ENCODE results near the gene TCHHL1. TPM values are rescaled to one million over a fixed set of nuclear protein-coding genes. Genes with fewer than 3 reads are reported as not detected.

The TCHHL1 gene
- total and polyA plus RNA-seq, 2 of the 13 experiments (the other 11 are each of a cell fraction or from before 2014, with no cell fraction given) = not detected

- peak; percentile 44; the same call in 1 of the 2 replicates for TF ChIP-seq TARDBP (CRISPR knock-in tag; IDR thresholded peaks at IDR 0.05)
- peak; percentile 46 for TF ChIP-seq ASH2L (IDR thresholded peaks at IDR 0.05; ENCODE audit: insufficient read length, low read depth, low read length)
- no peak for TF ChIP-seq HMGA1 (CRISPR knock-in tag; conservative IDR thresholded peaks at IDR 0.05)
- TF ChIP-seq ZNF546 (CRISPR knock-in tag; conservative IDR thresholded peaks at IDR 0.05) = no peak
- TF ChIP-seq, protein P1, sequence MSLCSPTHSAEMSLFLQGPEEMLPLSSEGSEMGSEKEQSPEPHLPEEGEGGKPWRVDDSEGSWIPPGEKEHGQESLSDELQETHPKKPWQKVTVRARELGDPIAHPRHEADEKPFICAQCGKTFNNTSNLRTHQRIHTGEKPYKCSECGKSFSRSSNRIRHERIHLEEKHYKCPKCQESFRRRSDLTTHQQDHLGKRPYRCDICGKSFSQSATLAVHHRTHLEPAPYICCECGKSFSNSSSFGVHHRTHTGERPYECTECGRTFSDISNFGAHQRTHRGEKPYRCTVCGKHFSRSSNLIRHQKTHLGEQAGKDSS (CRISPR knock-in tag; IDR thresholded peaks at IDR 0.05; ENCODE audit: borderline replicate concordance, low read depth) = peak; percentile 73; the same call in 1 of the 2 replicates
- TF ChIP-seq, protein P2, sequence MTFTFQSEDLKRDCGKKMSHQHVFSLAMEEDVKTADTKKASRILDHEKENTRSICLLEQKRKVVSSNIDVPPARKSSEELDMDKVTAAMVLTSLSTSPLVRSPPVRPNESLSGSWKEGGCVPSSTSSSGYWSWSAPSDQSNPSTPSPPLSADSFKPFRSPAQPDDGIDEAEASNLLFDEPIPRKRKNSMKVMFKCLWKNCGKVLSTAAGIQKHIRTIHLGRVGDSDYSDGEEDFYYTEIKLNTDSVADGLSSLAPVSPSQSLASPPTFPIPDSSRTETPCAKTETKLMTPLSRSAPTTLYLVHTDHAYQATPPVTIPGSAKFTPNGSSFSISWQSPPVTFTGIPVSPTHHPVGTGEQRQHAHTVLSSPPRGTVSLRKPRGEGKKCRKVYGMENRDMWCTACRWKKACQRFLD (CRISPR knock-in tag; IDR thresholded peaks at IDR 0.05; ENCODE audit: borderline replicate concordance) = no peak
- TF ChIP-seq BRF2 (CRISPR knock-in tag; IDR thresholded peaks at IDR 0.05) = no peak
- peak; percentile 97 for TF ChIP-seq ZFX (CRISPR knock-in tag; IDR thresholded peaks at IDR 0.05; ENCODE audit: low read depth)
- peak; percentile 72 for TF ChIP-seq ZNF605 (CRISPR knock-in tag; IDR thresholded peaks at IDR 0.05)
- TF ChIP-seq ZUFSP (CRISPR knock-in tag; IDR thresholded peaks at IDR 0.05; ENCODE audit: borderline replicate concordance) = no peak
- no peak for TF ChIP-seq ZNF3 (CRISPR knock-in tag; IDR thresholded peaks at IDR 0.05)
- TF ChIP-seq, protein P3, sequence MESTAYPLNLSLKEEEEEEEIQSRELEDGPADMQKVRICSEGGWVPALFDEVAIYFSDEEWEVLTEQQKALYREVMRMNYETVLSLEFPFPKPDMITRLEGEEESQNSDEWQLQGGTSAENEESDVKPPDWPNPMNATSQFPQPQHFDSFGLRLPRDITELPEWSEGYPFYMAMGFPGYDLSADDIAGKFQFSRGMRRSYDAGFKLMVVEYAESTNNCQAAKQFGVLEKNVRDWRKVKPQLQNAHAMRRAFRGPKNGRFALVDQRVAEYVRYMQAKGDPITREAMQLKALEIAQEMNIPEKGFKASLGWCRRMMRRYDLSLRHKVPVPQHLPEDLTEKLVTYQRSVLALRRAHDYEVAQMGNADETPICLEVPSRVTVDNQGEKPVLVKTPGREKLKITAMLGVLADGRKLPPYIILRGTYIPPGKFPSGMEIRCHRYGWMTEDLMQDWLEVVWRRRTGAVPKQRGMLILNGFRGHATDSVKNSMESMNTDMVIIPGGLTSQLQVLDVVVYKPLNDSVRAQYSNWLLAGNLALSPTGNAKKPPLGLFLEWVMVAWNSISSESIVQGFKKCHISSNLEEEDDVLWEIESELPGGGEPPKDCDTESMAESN (CRISPR knock-in tag; conservative IDR thresholded peaks at IDR 0.05) = peak; percentile 79; the same call in 1 of the 2 replicates
- no peak for TF ChIP-seq BCL3 (CRISPR knock-in tag; IDR thresholded peaks at IDR 0.05)
- TF ChIP-seq, protein P4, sequence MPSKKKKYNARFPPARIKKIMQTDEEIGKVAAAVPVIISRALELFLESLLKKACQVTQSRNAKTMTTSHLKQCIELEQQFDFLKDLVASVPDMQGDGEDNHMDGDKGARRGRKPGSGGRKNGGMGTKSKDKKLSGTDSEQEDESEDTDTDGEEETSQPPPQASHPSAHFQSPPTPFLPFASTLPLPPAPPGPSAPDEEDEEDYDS (CRISPR knock-in tag; IDR thresholded peaks at IDR 0.05) = peak; percentile 65; the same call in 1 of the 2 replicates
- TF ChIP-seq, protein P5, sequence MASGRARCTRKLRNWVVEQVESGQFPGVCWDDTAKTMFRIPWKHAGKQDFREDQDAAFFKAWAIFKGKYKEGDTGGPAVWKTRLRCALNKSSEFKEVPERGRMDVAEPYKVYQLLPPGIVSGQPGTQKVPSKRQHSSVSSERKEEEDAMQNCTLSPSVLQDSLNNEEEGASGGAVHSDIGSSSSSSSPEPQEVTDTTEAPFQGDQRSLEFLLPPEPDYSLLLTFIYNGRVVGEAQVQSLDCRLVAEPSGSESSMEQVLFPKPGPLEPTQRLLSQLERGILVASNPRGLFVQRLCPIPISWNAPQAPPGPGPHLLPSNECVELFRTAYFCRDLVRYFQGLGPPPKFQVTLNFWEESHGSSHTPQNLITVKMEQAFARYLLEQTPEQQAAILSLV (CRISPR knock-in tag; IDR thresholded peaks at IDR 0.05; ENCODE audit: borderline replicate concordance) = no peak
- TF ChIP-seq NFRKB (IDR thresholded peaks at IDR 0.05) = no peak
- TF ChIP-seq REPIN1 (CRISPR knock-in tag; IDR thresholded peaks at IDR 0.05; ENCODE audit: borderline replicate concordance, low read depth) = peak; percentile 56; the same call in 1 of the 2 replicates
- TF ChIP-seq ZNF343 (CRISPR knock-in tag; IDR thresholded peaks at IDR 0.05) = no peak
Measured at GRCh38 chr1:152047730-152048415, 41.0 kb downstream of the TCHHL1 start (continued).

All from HepG2 (cell line).